HEK293 (cell line): ENCODE data around the gene ZNF605.

Source experiments
- ATF2 ChIP-seq: fragments of 450-650 bp; formaldehyde crosslinking; IDR thresholded peaks from 2 replicates; pipeline ENCODE4 v1.5.1; 2016; ENCODE audit warnings: missing biosample characterization, missing genetic modification characterization, low read depth
- BCL11A ChIP-seq: fragments of 450-650 bp; formaldehyde crosslinking; IDR thresholded peaks from 2 replicates; pipeline ENCODE4 v1.5.1; 2016; ENCODE audit warnings: low read depth, missing biosample characterization, missing genetic modification characterization
- RBAK ChIP-seq: fragments of 450-650 bp; formaldehyde crosslinking; IDR thresholded peaks from 2 replicates; pipeline ENCODE4 v1.5.1; 2016; ENCODE audit warnings: missing biosample characterization, missing genetic modification characterization
- TCF7L2 ChIP-seq: IDR thresholded peaks from 2 replicates; pipeline ENCODE4 v1.6.1; 2011; ENCODE audit warnings: low read depth, mild to moderate bottlenecking, inconsistent platforms, low read length, moderate library complexity, borderline replicate concordance
- ZBTB8A ChIP-seq: fragments of 450-650 bp; formaldehyde crosslinking; IDR thresholded peaks from 2 replicates; pipeline ENCODE4 v1.5.1; 2016; ENCODE audit warnings: missing biosample characterization, missing genetic modification characterization
- ZNF274 ChIP-seq, 2 experiments: fragments of 200-500 bp in 1 of 2; fragments of 450-650 bp in 1 of 2; sonication (Bioruptor generic) in 1 of 2; formaldehyde crosslinking in 1 of 2; IDR thresholded peaks; 2 replicates each; pipeline versions ENCODE4 v1.5.1 to v1.6.1; 2014 to 2016; ENCODE audit warnings: borderline replicate concordance in 1 of 2, inconsistent platforms in 1 of 2, low read length in 1 of 2, missing biosample characterization in 1 of 2, missing genetic modification characterization in 1 of 2
- ZNF335 ChIP-seq: fragments of 450-650 bp; formaldehyde crosslinking; conservative IDR thresholded peaks from 2 replicates; pipeline ENCODE4 v1.5.1; 2016; ENCODE audit warnings: missing biosample characterization, missing genetic modification characterization
- ZNF341 ChIP-seq: fragments of 450-650 bp; formaldehyde crosslinking; IDR thresholded peaks from 2 replicates; pipeline ENCODE4; 2016; ENCODE audit warnings: low read depth, missing biosample characterization, missing genetic modification characterization
- ZNF354C ChIP-seq: fragments of 450-650 bp; formaldehyde crosslinking; IDR thresholded peaks from 2 replicates; pipeline ENCODE4 v1.5.1; 2016; ENCODE audit warnings: missing biosample characterization, missing genetic modification characterization, low read depth, borderline replicate concordance
- ZNF514 ChIP-seq: fragments of 450-650 bp; formaldehyde crosslinking; IDR thresholded peaks from 2 replicates; pipeline ENCODE4 v1.5.1; 2016; ENCODE audit warnings: missing biosample characterization, missing genetic modification characterization
- ZNF561 ChIP-seq: fragments of 450-650 bp; IDR thresholded peaks from 2 replicates; pipeline ENCODE4 v1.5.1; 2018; ENCODE audit warnings: missing biosample characterization, missing genetic modification characterization, borderline replicate concordance
- ZNF658 ChIP-seq: fragments of 450-650 bp; formaldehyde crosslinking; IDR thresholded peaks from 2 replicates; pipeline ENCODE4; 2016; ENCODE audit warnings: missing biosample characterization, missing genetic modification characterization
- TF ChIP-seq, protein P1 (sequence below): fragments of 450-650 bp; formaldehyde crosslinking; IDR thresholded peaks from 2 replicates; pipeline ENCODE4 v1.5.1; 2016; ENCODE audit warnings: missing biosample characterization, missing genetic modification characterization
- TF ChIP-seq, protein P2 (sequence below): fragments of 450-650 bp; formaldehyde crosslinking; IDR thresholded peaks from 2 replicates; pipeline ENCODE4 v1.5.1; 2017; ENCODE audit warnings: missing biosample characterization, missing genetic modification characterization

GRCh38 chr12:132881818-132882217 lies 74.3 kb downstream of the ZNF605 start:
- TF ChIP-seq ZBTB8A (tag by site-specific recombination) (no peak), ZNF658 (tag by site-specific recombination) (no peak), ZNF514 (no peak), ZNF354C (tag by site-specific recombination) (no peak), ZNF335 (tag by site-specific recombination) (no peak), BCL11A (tag by site-specific recombination) (no peak), TCF7L2 (no peak), ZNF561 (tag by site-specific recombination) (no peak), RBAK (tag by site-specific recombination) (no peak), ATF2 (tag by site-specific recombination) (no peak), ZNF274 (IDR thresholded peaks at IDR 0.05; ENCODE audit: low read length) (no peak), ZNF274 (tag by site-specific recombination; IDR thresholded peaks at IDR 0.05; ENCODE audit: borderline replicate concordance) (no peak), ZNF341 (no peak)
- TF ChIP-seq, protein P1, sequence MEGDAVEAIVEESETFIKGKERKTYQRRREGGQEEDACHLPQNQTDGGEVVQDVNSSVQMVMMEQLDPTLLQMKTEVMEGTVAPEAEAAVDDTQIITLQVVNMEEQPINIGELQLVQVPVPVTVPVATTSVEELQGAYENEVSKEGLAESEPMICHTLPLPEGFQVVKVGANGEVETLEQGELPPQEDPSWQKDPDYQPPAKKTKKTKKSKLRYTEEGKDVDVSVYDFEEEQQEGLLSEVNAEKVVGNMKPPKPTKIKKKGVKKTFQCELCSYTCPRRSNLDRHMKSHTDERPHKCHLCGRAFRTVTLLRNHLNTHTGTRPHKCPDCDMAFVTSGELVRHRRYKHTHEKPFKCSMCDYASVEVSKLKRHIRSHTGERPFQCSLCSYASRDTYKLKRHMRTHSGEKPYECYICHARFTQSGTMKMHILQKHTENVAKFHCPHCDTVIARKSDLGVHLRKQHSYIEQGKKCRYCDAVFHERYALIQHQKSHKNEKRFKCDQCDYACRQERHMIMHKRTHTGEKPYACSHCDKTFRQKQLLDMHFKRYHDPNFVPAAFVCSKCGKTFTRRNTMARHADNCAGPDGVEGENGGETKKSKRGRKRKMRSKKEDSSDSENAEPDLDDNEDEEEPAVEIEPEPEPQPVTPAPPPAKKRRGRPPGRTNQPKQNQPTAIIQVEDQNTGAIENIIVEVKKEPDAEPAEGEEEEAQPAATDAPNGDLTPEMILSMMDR, result no peak
- TF ChIP-seq, protein P2, sequence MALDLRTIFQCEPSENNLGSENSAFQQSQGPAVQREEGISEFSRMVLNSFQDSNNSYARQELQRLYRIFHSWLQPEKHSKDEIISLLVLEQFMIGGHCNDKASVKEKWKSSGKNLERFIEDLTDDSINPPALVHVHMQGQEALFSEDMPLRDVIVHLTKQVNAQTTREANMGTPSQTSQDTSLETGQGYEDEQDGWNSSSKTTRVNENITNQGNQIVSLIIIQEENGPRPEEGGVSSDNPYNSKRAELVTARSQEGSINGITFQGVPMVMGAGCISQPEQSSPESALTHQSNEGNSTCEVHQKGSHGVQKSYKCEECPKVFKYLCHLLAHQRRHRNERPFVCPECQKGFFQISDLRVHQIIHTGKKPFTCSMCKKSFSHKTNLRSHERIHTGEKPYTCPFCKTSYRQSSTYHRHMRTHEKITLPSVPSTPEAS (tag by site-specific recombination), result no peak
